LNCAP (cell line): ENCODE results near the gene VGLL3.

Experiments
- TF ChIP-seq, protein P1 (sequence below): fragments of 450-650 bp; IDR thresholded peaks from 2 replicates; pipeline ENCODE4 v1.5.1; 2017; ENCODE audit warnings: mild to moderate bottlenecking

VGLL3 gene

GRCh38 chr3:86961297-86961696 lies 29.7 kb downstream of the VGLL3 start:
- TF ChIP-seq, protein P1, sequence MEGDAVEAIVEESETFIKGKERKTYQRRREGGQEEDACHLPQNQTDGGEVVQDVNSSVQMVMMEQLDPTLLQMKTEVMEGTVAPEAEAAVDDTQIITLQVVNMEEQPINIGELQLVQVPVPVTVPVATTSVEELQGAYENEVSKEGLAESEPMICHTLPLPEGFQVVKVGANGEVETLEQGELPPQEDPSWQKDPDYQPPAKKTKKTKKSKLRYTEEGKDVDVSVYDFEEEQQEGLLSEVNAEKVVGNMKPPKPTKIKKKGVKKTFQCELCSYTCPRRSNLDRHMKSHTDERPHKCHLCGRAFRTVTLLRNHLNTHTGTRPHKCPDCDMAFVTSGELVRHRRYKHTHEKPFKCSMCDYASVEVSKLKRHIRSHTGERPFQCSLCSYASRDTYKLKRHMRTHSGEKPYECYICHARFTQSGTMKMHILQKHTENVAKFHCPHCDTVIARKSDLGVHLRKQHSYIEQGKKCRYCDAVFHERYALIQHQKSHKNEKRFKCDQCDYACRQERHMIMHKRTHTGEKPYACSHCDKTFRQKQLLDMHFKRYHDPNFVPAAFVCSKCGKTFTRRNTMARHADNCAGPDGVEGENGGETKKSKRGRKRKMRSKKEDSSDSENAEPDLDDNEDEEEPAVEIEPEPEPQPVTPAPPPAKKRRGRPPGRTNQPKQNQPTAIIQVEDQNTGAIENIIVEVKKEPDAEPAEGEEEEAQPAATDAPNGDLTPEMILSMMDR = no peak

DNA sequence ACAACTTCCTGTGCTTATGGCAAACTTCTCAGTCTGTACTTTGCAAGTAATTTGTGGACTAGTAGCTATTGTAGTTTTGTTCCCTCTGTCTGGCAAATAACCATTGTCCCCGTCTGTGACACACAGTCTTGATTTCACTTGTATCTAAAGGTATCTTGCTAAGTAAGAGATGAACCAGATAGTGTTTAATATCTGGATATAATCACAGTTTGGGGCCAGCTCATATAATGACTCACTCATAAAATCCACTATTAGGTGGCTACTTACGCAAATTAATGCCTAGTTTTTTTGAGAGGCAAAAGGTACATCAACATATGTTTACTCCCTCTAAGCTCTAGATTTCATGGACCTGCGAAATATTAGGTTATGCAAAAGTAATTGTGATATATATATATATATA lies 30.4 kb downstream of the VGLL3 start:
- TF ChIP-seq, protein P1 = no peak

- TF ChIP-seq, protein P1 = no peak
Measured at GRCh38 chr3:86958534-86958933, 32.4 kb downstream of the VGLL3 start.

DNA sequence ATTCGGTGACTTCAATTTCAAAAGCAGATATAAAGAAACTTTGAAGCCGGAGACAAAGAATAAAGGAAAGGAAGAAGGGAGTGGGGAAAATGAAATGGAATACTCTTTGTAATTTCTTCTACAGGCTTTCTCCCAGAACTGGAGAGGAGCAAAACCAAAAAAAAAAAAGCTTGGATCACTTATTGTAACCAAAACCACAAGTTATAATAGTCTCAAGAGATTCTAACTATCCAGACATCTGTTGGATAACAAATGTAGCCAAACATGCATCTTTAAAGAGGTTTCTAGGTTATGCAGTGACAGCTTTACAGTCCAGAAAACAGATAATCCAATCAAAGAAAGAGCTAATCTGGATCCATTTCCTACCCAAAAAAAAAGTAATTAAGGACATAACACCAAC lies 36.2 kb downstream of the VGLL3 start:
- TF ChIP-seq, protein P1 = no peak

DNA sequence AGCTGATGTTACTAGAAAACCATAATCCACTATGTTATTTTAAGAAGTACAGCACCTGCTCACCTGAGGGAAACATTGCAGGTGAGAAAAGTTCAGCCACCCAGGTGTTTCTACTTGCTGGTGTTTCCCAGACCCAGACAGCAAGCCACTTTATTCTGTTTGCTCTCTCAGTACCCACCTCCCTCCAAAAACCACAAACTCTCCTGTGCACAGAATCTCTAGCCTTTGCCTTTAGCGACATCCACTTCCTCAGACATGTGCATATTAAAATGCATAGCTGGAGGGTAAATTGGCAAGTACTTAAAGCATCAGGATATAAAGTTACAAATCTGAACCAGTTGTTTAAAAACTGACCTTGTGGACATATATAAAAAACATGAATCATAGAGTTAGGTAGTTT lies 36.7 kb downstream of the VGLL3 start:
- TF ChIP-seq, protein P1 = no peak

- TF ChIP-seq, protein P1 = no peak
Measured at GRCh38 chr3:86951322-86951721, 39.6 kb downstream of the VGLL3 start.

GRCh38 chr3:86950717-86951116 lies 40.2 kb downstream of the VGLL3 start:
- TF ChIP-seq, protein P1 = no peak

- TF ChIP-seq, protein P1 = no peak
Measured at GRCh38 chr3:86949850-86950249, 41.1 kb downstream of the VGLL3 start.
